Neuronal stem cell (in vitro differentiated cells): ENCODE measurements around the gene ARAP3. TPM values are rescaled to one million over a fixed set of nuclear protein-coding genes. Genes with fewer than 3 reads are reported as not detected.
A peak's percentile ranks its signal among the peaks of the same experiment; 100 is the strongest.
"Not testable (repeated sequence)": the region's sequence is repeated elsewhere in the genome, so short reads cannot be mapped to it uniquely, and the experiment has no call there.

Experiments
- DNase-seq: peaks from one replicate; pipeline ENCODE4 v3.0.0-alpha.2; 2013; ENCODE audit warnings: low spot score
- H2AFZ ChIP-seq: one replicate; pipeline ENCODE4 v1.6.1; 2013; ENCODE audit warnings: mild to moderate bottlenecking, low read length, inconsistent platforms
- H2AK5ac ChIP-seq: 2 replicates; pipeline ENCODE4 v1.6.1; 2013; ENCODE audit warnings: low read depth, mild to moderate bottlenecking, inconsistent platforms, low read length, moderate library complexity, mixed read lengths
- H2BK120ac ChIP-seq: 2 replicates; pipeline ENCODE4 v1.6.1; 2013; ENCODE audit warnings: low read depth, mild to moderate bottlenecking, inconsistent platforms, low read length, moderate library complexity, mixed read lengths
- H2BK12ac ChIP-seq: one replicate; pipeline ENCODE4 v1.6.1; 2013; ENCODE audit warnings: low read length, inconsistent platforms
- H2BK15ac ChIP-seq: 2 replicates; pipeline ENCODE4 v1.6.1; 2013; ENCODE audit warnings: mild to moderate bottlenecking, low read length, inconsistent platforms, mixed read lengths
- H2BK5ac ChIP-seq: one replicate; pipeline ENCODE4 v1.6.1; 2013; ENCODE audit warnings: inconsistent platforms, mild to moderate bottlenecking, low read length, moderate library complexity
- H3K14ac ChIP-seq: one replicate; pipeline ENCODE4 v1.6.1; 2013; ENCODE audit warnings: low read length, inconsistent platforms
- H3K18ac ChIP-seq: 2 replicates; pipeline ENCODE4 v1.6.1; 2013; ENCODE audit warnings: low read length, inconsistent platforms
- H3K23ac ChIP-seq: 2 replicates; pipeline ENCODE4 v1.6.1; 2013; ENCODE audit warnings: low read depth, mild to moderate bottlenecking, mixed read lengths, low read length, inconsistent platforms; ENCODE audit not compliant: poor library complexity
- H3K27ac ChIP-seq: replicated peaks from 3 replicates; pipeline ENCODE4 v1.5.1; 2013; ENCODE audit warnings: low read length, inconsistent platforms
- H3K27me3 ChIP-seq, 3 experiments: 2 replicates each; pipeline ENCODE4 v1.6.1; 2013; ENCODE audit warnings: low read length in 3 of 3, mild to moderate bottlenecking in 2 of 3, inconsistent platforms in 1 of 3, low read depth in 1 of 3, mixed read lengths in 1 of 3, moderate library complexity in 1 of 3; ENCODE audit not compliant: control insufficient read depth in 3 of 3, insufficient read depth in 3 of 3
- H3K36me3 ChIP-seq, 2 donors: replicated peaks in 1 of 2; 2 replicates each; pipeline ENCODE4 v1.6.1; 2013; ENCODE audit warnings: low read length in 2 of 2; ENCODE audit not compliant: control insufficient read depth in 2 of 2, insufficient read depth in 2 of 2
- H3K4ac ChIP-seq: 2 replicates; pipeline ENCODE4 v1.6.1; 2013; ENCODE audit warnings: inconsistent platforms, mild to moderate bottlenecking, low read length, moderate library complexity
- H3K4me1 ChIP-seq, 2 donors: 1 replicate in 1 of 2; 2 replicates in 1 of 2; pipeline ENCODE4 v1.6.1; 2013; ENCODE audit warnings: low read length in 2 of 2, low read depth in 1 of 2; ENCODE audit not compliant: control insufficient read depth in 2 of 2, insufficient read depth in 1 of 2
- H3K4me2 ChIP-seq: one replicate; pipeline ENCODE4 v1.6.1; 2013; ENCODE audit warnings: mild to moderate bottlenecking, low read length, inconsistent platforms; ENCODE audit not compliant: insufficient read depth, poor library complexity, severe bottlenecking
- H3K4me3 ChIP-seq, 2 donors: 2 replicates each; pipeline ENCODE4 v1.5.1; 2013; ENCODE audit warnings: low read length in 2 of 2, mild to moderate bottlenecking in 2 of 2, inconsistent platforms in 1 of 2, moderate library complexity in 1 of 2
- H3K79me1 ChIP-seq: one replicate; pipeline ENCODE4 v1.6.1; 2013; ENCODE audit warnings: low read depth, mild to moderate bottlenecking, inconsistent platforms, low read length, moderate library complexity
- H3K9ac ChIP-seq: one replicate; pipeline ENCODE4 v1.6.1; 2013; ENCODE audit warnings: mild to moderate bottlenecking, low read depth, low read length, inconsistent platforms; ENCODE audit not compliant: poor library complexity
- H3K9me3 ChIP-seq, 2 donors: replicated peaks in 1 of 2; 2 replicates each; pipeline versions ENCODE3 to v1.6.1; 2013; ENCODE audit warnings: low read length in 2 of 2, mild to moderate bottlenecking in 2 of 2, inconsistent platforms in 1 of 2, low read depth in 1 of 2, mixed read lengths in 1 of 2, moderate library complexity in 1 of 2; ENCODE audit not compliant: control insufficient read depth in 2 of 2, insufficient read depth in 1 of 2
- H4K8ac ChIP-seq: one replicate; pipeline ENCODE4 v1.6.1; 2013; ENCODE audit warnings: low read depth, mild to moderate bottlenecking, inconsistent platforms, low read length, moderate library complexity
- H4K91ac ChIP-seq: one replicate; pipeline ENCODE4 v1.6.1; 2013; ENCODE audit warnings: low read length, low read depth, mild to moderate bottlenecking, inconsistent platforms; ENCODE audit not compliant: poor library complexity
- WGBS, 2 donors: extraction: QIAGEN DNeasy Blood & Tissue Kit; methylation state at CpG; one replicate each; pipeline ENCODE4 v1.1.7; 2013; ENCODE audit warnings: missing lambda C conversion rate in 2 of 2, mixed read lengths in 1 of 2; ENCODE audit not compliant: insufficient read length in 2 of 2, insufficient replicate concordance in 1 of 2; ENCODE audit errors: extremely low coverage in 2 of 2; 5-methylcytosine and 5-hydroxymethylcytosine counted together
- polyA plus RNA-seq, 2 experiments: library from polyadenylated mRNA; stranded (reverse); fragments of 200-250 nt; gene quantifications; one replicate each; pipeline ENCODE4 v1.2.3, GENCODE V29; 2013

The ARAP3 gene
- polyA plus RNA-seq (2013, experiment 1 of 2) = 19.7 TPM
- 19.5 TPM for polyA plus RNA-seq (2013, experiment 2 of 2)

GRCh38 chr5:141681695-141682641 lies at the start of gene ARAP3:
Gene ARAP3 (minus strand): TSS chr5:141682230. CDS start chr5:141680486, 1,744 bp downstream.
- H4K8ac ChIP-seq = peak within 1 kb of the TSS; percentile 7
- H2BK12ac ChIP-seq = peak within 1 kb of the TSS; percentile 92
- H3K27ac ChIP-seq = peak within 1 kb of the TSS; percentile 96
- H3K4ac ChIP-seq = peak within 1 kb of the TSS; percentile 99
- H3K79me1 ChIP-seq = peaks cover 10% of the 10 kb centered on the region
- peak within 1 kb of the TSS; percentile 96 for H3K23ac ChIP-seq
- no peaks in the 10 kb centered on the region for H3K27me3 ChIP-seq
- WGBS, 2 donors = no CpG with 5 or more reads among the region's 77 CpGs
- peak within 1 kb of the TSS; percentile 90 for H3K9ac ChIP-seq
- peak within 1 kb of the TSS; percentile 97 for H3K18ac ChIP-seq
- H3K4me2 ChIP-seq = peak within 1 kb of the TSS; percentile 93
- no peaks in the 10 kb centered on the region for H3K9me3 ChIP-seq
- peak within 1 kb of the TSS; percentile 82 for H2BK120ac ChIP-seq
- peaks cover 31 to 32% of the 10 kb centered on the region in 2 donors for H3K4me1 ChIP-seq
- peak within 1 kb of the TSS; percentile 49 for H2BK5ac ChIP-seq
- H2AK5ac ChIP-seq = peak within 1 kb of the TSS; percentile 96
- H3K36me3 ChIP-seq = peaks cover 0 to 10% of the 10 kb centered on the region in 2 donors
- H3K14ac ChIP-seq = peak within 1 kb of the TSS; percentile 75
- H2BK15ac ChIP-seq = peak within 1 kb of the TSS; percentile 90
- H3K4me3 ChIP-seq = peak within 1 kb of the TSS; percentile 56 to 81
- H2AFZ ChIP-seq = peak within 1 kb of the TSS; percentile 85
- DNase-seq = peak; percentile 70
- H4K91ac ChIP-seq = peak within 1 kb of the TSS; percentile 98

- Histone ChIP-seq H4K91ac (no peak overlapping the region), H3K23ac (no peak overlapping the region), H2BK120ac (no peak overlapping the region), H3K4ac (no peak overlapping the region), H3K27me3 (no peaks in the 10 kb centered on the region), H3K14ac (no peak overlapping the region), H3K4me3 (no peak overlapping the region), H3K9me3 (no peaks in the 10 kb centered on the region), H2AK5ac (no peak overlapping the region), H3K4me2 (no peak overlapping the region), H2BK15ac (no peak overlapping the region), H2BK12ac (no peak overlapping the region), H3K18ac (no peak overlapping the region), H3K9ac (no peak overlapping the region), H4K8ac (no peak overlapping the region), H2AFZ (no peak overlapping the region), H3K36me3 (no peaks in the 10 kb centered on the region), H3K4me1 (peaks cover 0 to 9% of the 10 kb centered on the region in 2 donors), H3K79me1 (no peaks in the 10 kb centered on the region), H3K27ac (no peak overlapping the region), H2BK5ac (no peak overlapping the region)
- no peak for DNase-seq
- WGBS, 2 donors = no CpG with 5 or more reads among the region's 6 CpGs
Measured at GRCh38 chr5:141729387-141730006, 47.5 kb upstream of the ARAP3 start.

GRCh38 chr5:141725891-141726290 lies 43.9 kb upstream of the ARAP3 start:
- Histone ChIP-seq H3K14ac (no peak overlapping the region), H3K4me2 (no peak overlapping the region), H2AFZ (no peak overlapping the region), H2BK15ac (no peak overlapping the region), H3K4me3 (no peak overlapping the region), H3K23ac (no peak overlapping the region), H2AK5ac (no peak overlapping the region), H3K79me1 (no peaks in the 10 kb centered on the region), H4K8ac (no peak overlapping the region), H3K4ac (no peak overlapping the region), H3K36me3 (no peaks in the 10 kb centered on the region), H3K9me3 (peaks cover 0 to 5% of the 10 kb centered on the region in 2 donors), H2BK5ac (no peak overlapping the region), H3K4me1 (peaks cover 0 to 9% of the 10 kb centered on the region in 2 donors), H4K91ac (no peak overlapping the region), H2BK120ac (no peak overlapping the region), H3K27me3 (no peaks in the 10 kb centered on the region), H3K9ac (no peak overlapping the region), H3K18ac (no peak overlapping the region), H2BK12ac (no peak overlapping the region), H3K27ac (no peak overlapping the region)
- no CpG with 5 or more reads among the region's 3 CpGs for WGBS, 2 donors
- DNase-seq = no peak

- not testable (repeated sequence) for H3K18ac ChIP-seq, H3K27ac ChIP-seq, H2BK120ac ChIP-seq, H3K27me3 ChIP-seq, H3K4me2 ChIP-seq, H2BK5ac ChIP-seq, H3K23ac ChIP-seq, H2BK15ac ChIP-seq, DNase-seq, H4K91ac ChIP-seq, H3K9ac ChIP-seq, H3K4ac ChIP-seq, H3K14ac ChIP-seq, H2AFZ ChIP-seq, H2AK5ac ChIP-seq, H3K79me1 ChIP-seq, H2BK12ac ChIP-seq, H3K4me3 ChIP-seq, H3K36me3 ChIP-seq, H4K8ac ChIP-seq, H3K4me1 ChIP-seq, H3K9me3 ChIP-seq
- no CpG with 5 or more reads among the region's 5 CpGs for WGBS, 2 donors
Measured at GRCh38 chr5:141725174-141725573, 43.1 kb upstream of the ARAP3 start.
